Measurements from ENCODE around the gene CNN3. TPM values are rescaled to one million over a fixed set of nuclear protein-coding genes. Genes with fewer than 3 reads are reported as not detected.

Gene CNN3
- total and polyA plus RNA-seq, 2 of the 4 experiments (the other 2 are of a cell fraction) = 249 to 552 TPM

GRCh38 chr1:94966033-94966432 lies 39.1 kb upstream of the CNN3 start:
- POLR2A ChIA-PET (ENCODE audit: unreplicated experiment) = no interaction called here
- Histone ChIP-seq H3K36me3 (ENCODE audit: control insufficient read depth, insufficient read depth, low read length) (no peaks in the 10 kb centered on the region), H4K5ac (ENCODE audit: low read depth, low read length) (no peak overlapping the region), H3K23ac (ENCODE audit: low read depth, low read length) (no peak overlapping the region), H3K9me3 (ENCODE audit: control insufficient read depth, insufficient read depth, low read length) (no peaks in the 10 kb centered on the region), H3K9ac (ENCODE audit: low read depth, low read length) (no peak overlapping the region), H3K4me3 (ENCODE audit: insufficient read depth, low read depth, low read length) (no peak overlapping the region), H3K18ac (ENCODE audit: low read depth, low read length) (no peak overlapping the region), H3K27ac (ENCODE audit: insufficient read depth, low read length) (no peak overlapping the region), H4K8ac (ENCODE audit: low read depth in 2 of 2, low read length in 2 of 2) (no peak overlapping the region), H2BK20ac (ENCODE audit: low read depth, low read length) (no peak overlapping the region), H3K79me1 (ENCODE audit: low read depth in 1 of 2, low read length in 2 of 2) (no peaks in the 10 kb centered on the region), H2BK120ac (ENCODE audit: low read depth, low read length) (no peak overlapping the region), H2AFZ (replicated peaks; ENCODE audit: low read length, poor library complexity) (no peak overlapping the region), H4K20me1 (ENCODE audit: insufficient read depth, low read length) (no peaks in the 10 kb centered on the region), H3K27me3 (ENCODE audit: control insufficient read depth, insufficient read depth, low read length) (no peaks in the 10 kb centered on the region), H3K4me2 (ENCODE audit: low read depth, low read length) (no peak overlapping the region), H3K14ac (replicated peaks; ENCODE audit: low read depth, low read length) (no peak overlapping the region), H2AK9ac (replicated peaks; ENCODE audit: low read depth, low read length, poor library complexity) (no peak overlapping the region), H2AK5ac (ENCODE audit: low read depth, low read length) (no peak overlapping the region), H3K9me1 (ENCODE audit: insufficient read depth, low read length) (0 out of 2 replicates have a peak, but pooled peaks cover 2% of the 10 kb centered on the region), H2BK5ac (ENCODE audit: low read depth, low read length, poor library complexity, severe bottlenecking) (no peak overlapping the region), H4K91ac (ENCODE audit: insufficient read depth, low read depth, low read length) (no peak overlapping the region), H3K56ac (ENCODE audit: extremely low read depth, insufficient read depth, low read length) (no peak overlapping the region), H3K4ac (ENCODE audit: low read depth, low read length) (no peak overlapping the region), H2BK15ac (ENCODE audit: low read depth, low read length) (no peak overlapping the region), H3K4me1 (ENCODE audit: control insufficient read depth, insufficient read depth, low read length) (peaks cover 3% of the 10 kb centered on the region)
- no TSS peak for BruUV-seq (replicated peaks)
- no peak for ATAC-seq (ENCODE audit: low read depth)
- intact Hi-C loops (cut with micrococcal nuclease) = no loop called here
- no peak for DNase-seq
- WGBS, 2 experiments (ENCODE audit: extremely low coverage in 2 of 2, insufficient read length in 1 of 2) = no CpG with 5 or more reads among the region's 1 CpG
- TF ChIP-seq CTCF (conservative IDR thresholded peaks at IDR 0.05; ENCODE audit: low read depth, low read length) = no peak
- no peak for TF ChIP-seq MAFK (IDR thresholded peaks at IDR 0.05; ENCODE audit: low read depth, low read length)
- TF ChIP-seq RAD21 (IDR thresholded peaks at IDR 0.05; ENCODE audit: low read length) = no peak
- no peak for TF ChIP-seq CEBPB (IDR thresholded peaks at IDR 0.05; ENCODE audit: low read depth, low read length)
- TF ChIP-seq ELK1 (IDR thresholded peaks at IDR 0.05; ENCODE audit: borderline replicate concordance, low read depth, low read length) = no peak
- no peak for TF ChIP-seq MXI1 (IDR thresholded peaks at IDR 0.05; ENCODE audit: borderline replicate concordance, low read depth, low read length)
- no peak for TF ChIP-seq NFE2L2 (IDR thresholded peaks at IDR 0.05; ENCODE audit: low read depth, low read length)
- TF ChIP-seq RFX5 (IDR thresholded peaks at IDR 0.05; ENCODE audit: low read depth, low read length) = no peak
- TF ChIP-seq BHLHE40 (IDR thresholded peaks at IDR 0.05; ENCODE audit: low read depth, low read length) = no peak
- TF ChIP-seq MAZ (IDR thresholded peaks at IDR 0.05; ENCODE audit: borderline replicate concordance, low read depth, low read length) = no peak
- no peak for TF ChIP-seq RCOR1 (IDR thresholded peaks at IDR 0.05; ENCODE audit: insufficient replicate concordance, low read length)
- TF ChIP-seq POLR2A (IDR thresholded peaks at IDR 0.05; ENCODE audit: low read depth, low read length) = no peak
- no peak for TF ChIP-seq SMC3 (IDR thresholded peaks at IDR 0.05; ENCODE audit: low read depth, low read length)
- no peak for TF ChIP-seq CHD1 (IDR thresholded peaks at IDR 0.05; ENCODE audit: low read depth, low read length)
- in situ Hi-C loops (cut with MboI; ENCODE audit: low sequenced_read_pairs) = no loop called here
- CTCF ChIA-PET = no interaction called here
- dilution Hi-C loops (cut with HindIII; ENCODE audit: low sequenced_read_pairs, unreplicated experiment) = no loop called here

All from IMR-90 (cell line).